ENCODE data around the gene F13A1.
"Not testable (repeated sequence)": the region's sequence is repeated elsewhere in the genome, so short reads cannot be mapped to it uniquely, and the experiment has no call there.

Gene F13A1

DNA sequence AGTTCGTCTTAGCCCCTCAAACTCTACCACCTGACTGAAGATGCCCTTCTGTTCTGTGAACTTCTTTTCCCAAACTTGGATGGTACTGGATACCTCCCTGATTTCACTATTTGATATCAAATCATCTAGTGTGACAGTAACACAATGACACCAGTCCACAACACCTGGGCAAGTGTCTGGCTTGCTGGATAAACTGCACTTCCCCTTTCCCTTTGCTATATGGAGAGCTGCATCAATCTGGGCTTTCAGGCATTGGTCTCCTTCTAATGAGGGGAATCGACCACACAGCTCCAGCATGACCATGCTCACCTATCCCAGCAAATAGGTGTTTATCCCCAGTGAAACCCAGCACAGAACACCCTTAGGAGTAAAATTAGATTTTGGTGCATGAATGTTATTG lies 3.1 kb downstream of the F13A1 start:
- H3K9ac ChIP-seq (ENCODE audit: low read length): no peak overlapping the region
- peaks cover 16% of the 10 kb centered on the region for H3K4me1 ChIP-seq (ENCODE audit: control insufficient read depth, low read depth, low read length)

DNA sequence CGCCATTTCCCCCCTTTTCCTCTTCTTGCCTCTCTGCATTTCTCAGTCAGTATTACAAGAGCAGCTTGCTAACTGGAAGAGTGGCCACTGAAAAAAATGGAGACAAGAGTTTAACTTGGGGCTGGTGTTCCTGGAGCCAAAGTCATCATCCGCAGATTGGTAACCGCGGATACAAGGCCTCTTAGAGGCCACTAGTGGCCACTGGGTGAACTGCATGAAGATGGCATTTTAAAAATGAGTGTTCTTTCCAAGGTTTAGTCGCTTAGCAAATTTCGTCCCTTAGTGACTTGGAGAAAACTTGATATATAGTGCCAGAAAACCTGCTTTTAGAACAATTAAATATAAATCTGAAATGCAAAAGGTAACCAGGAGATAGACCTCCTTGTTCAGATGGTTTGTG lies 4.8 kb downstream of the F13A1 start:
- Histone ChIP-seq H3K27ac (ENCODE audit: low read length) (no peak overlapping the region), H3K9ac (ENCODE audit: low read length) (no peak overlapping the region), H3K4me3 (ENCODE audit: low read length) (no peak overlapping the region), H3K9me3 (ENCODE audit: control insufficient read depth, low read depth, low read length) (no peaks in the 10 kb centered on the region), H3K4me1 (ENCODE audit: control insufficient read depth, low read depth, low read length) (peaks cover 12% of the 10 kb centered on the region), H3K36me3 (ENCODE audit: control insufficient read depth, low read depth, low read length) (no peaks in the 10 kb centered on the region), H3K27me3 (ENCODE audit: control insufficient read depth, insufficient read depth, low read length) (peaks cover 21% of the 10 kb centered on the region)

More for the DNA sequence above, 3.1 kb downstream of the F13A1 start:
- H3K27me3 ChIP-seq (ENCODE audit: control insufficient read depth, insufficient read depth, low read length): peaks cover 32% of the 10 kb centered on the region
- no peaks in the 10 kb centered on the region for H3K36me3 ChIP-seq (ENCODE audit: control insufficient read depth, low read depth, low read length)
- no peak overlapping the region for H3K27ac ChIP-seq (ENCODE audit: low read length)
- no peaks in the 10 kb centered on the region for H3K9me3 ChIP-seq (ENCODE audit: control insufficient read depth, low read depth, low read length)
- H3K4me3 ChIP-seq (ENCODE audit: low read length): no peak overlapping the region

GRCh38 chr6:6314596-6314995 lies 5.9 kb downstream of the F13A1 start:
- peaks cover 12% of the 10 kb centered on the region for H3K4me1 ChIP-seq (ENCODE audit: control insufficient read depth, low read depth, low read length)
- no peaks in the 10 kb centered on the region for H3K9me3 ChIP-seq (ENCODE audit: control insufficient read depth, low read depth, low read length)
- H3K27ac ChIP-seq (ENCODE audit: low read length): no peak overlapping the region
- H3K4me3 ChIP-seq (ENCODE audit: low read length): no peak overlapping the region
- peaks cover 10% of the 10 kb centered on the region for H3K27me3 ChIP-seq (ENCODE audit: control insufficient read depth, insufficient read depth, low read length)
- no peaks in the 10 kb centered on the region for H3K36me3 ChIP-seq (ENCODE audit: control insufficient read depth, low read depth, low read length)
- no peak overlapping the region for H3K9ac ChIP-seq (ENCODE audit: low read length)

DNA sequence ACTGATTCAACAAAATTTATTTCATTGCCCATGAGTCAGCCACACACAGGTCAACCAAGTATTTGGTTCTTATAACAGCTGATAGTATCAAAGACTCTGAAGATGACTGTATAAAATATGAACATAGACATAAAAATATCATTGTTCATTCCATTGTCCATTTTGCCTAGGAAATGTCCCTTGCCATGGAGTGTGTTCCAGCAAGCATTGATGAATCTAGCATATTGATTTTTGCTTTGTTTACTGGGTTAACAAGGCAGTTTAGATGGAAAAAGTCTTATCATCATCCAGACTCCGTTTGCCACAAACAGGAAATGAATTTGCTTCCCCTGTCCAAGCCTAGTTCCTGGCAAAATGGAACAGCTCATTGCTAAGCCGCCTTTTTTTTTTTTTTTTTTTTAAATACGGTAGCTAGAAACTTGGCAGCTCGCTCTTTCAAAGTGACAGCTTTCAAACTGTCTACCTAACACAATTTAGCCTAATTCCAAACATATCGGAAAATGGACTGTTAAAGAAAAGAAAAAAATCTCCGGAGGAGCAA lies 7.5 kb downstream of the F13A1 start:
- Histone ChIP-seq H3K36me3 (ENCODE audit: control insufficient read depth, low read depth, low read length) (no peaks in the 10 kb centered on the region), H3K27me3 (ENCODE audit: control insufficient read depth, insufficient read depth, low read length) (no peaks in the 10 kb centered on the region), H3K4me1 (ENCODE audit: control insufficient read depth, low read depth, low read length) (peaks cover 5% of the 10 kb centered on the region), H3K27ac (ENCODE audit: low read length) (no peak overlapping the region), H3K9me3 (ENCODE audit: control insufficient read depth, low read depth, low read length) (no peaks in the 10 kb centered on the region), H3K9ac (ENCODE audit: low read length) (no peak overlapping the region), H3K4me3 (ENCODE audit: low read length) (no peak overlapping the region)

DNA sequence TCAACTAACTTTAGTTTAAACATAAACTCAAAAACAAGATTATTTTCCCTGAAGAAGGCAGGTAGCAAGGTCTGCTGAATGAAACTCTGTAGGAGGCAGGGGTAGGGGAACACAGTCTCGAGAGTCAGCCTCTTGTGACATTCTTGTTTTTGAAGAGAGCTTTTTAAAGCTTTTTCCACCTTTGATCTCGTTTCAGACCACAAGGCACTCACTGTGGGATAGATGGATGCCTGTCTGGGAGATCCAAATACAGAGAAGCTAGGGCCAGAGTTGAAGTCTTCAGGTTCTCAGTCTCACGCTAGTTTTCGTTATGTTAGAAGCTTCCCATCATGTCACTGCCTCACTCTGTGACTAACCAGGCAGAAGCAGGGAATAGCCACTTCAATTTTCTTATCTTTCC lies 14.9 kb downstream of the F13A1 start:
- H3K9me3 ChIP-seq (ENCODE audit: control insufficient read depth, low read depth, low read length): no peaks in the 10 kb centered on the region
- no peaks in the 10 kb centered on the region for H3K4me1 ChIP-seq (ENCODE audit: control insufficient read depth, low read depth, low read length)
- no peaks in the 10 kb centered on the region for H3K27me3 ChIP-seq (ENCODE audit: control insufficient read depth, insufficient read depth, low read length)

GRCh38 chr6:6300383-6300782 lies 20.1 kb downstream of the F13A1 start:
- not testable (repeated sequence) for H3K4me3 ChIP-seq (ENCODE audit: low read length); H3K9ac ChIP-seq (ENCODE audit: low read length); H3K4me1 ChIP-seq (ENCODE audit: control insufficient read depth, low read depth, low read length); H3K27ac ChIP-seq (ENCODE audit: low read length); H3K36me3 ChIP-seq (ENCODE audit: control insufficient read depth, low read depth, low read length); H3K27me3 ChIP-seq (ENCODE audit: control insufficient read depth, insufficient read depth, low read length); H3K9me3 ChIP-seq (ENCODE audit: control insufficient read depth, low read depth, low read length)

More for the DNA sequence above, 14.9 kb downstream of the F13A1 start:
- Histone ChIP-seq H3K4me3 (ENCODE audit: low read length) (no peak overlapping the region), H3K27ac (ENCODE audit: low read length) (no peak overlapping the region), H3K36me3 (ENCODE audit: control insufficient read depth, low read depth, low read length) (no peaks in the 10 kb centered on the region), H3K9ac (ENCODE audit: low read length) (no peak overlapping the region)

GRCh38 chr6:6293317-6293716 lies 27.1 kb downstream of the F13A1 start:
- Histone ChIP-seq H3K4me1 (ENCODE audit: control insufficient read depth, low read depth, low read length) (peaks cover 11% of the 10 kb centered on the region), H3K36me3 (ENCODE audit: control insufficient read depth, low read depth, low read length) (no peaks in the 10 kb centered on the region), H3K4me3 (ENCODE audit: low read length) (peak overlapping the region; percentile 1), H3K9ac (ENCODE audit: low read length) (no peak overlapping the region), H3K27me3 (ENCODE audit: control insufficient read depth, insufficient read depth, low read length) (no peaks in the 10 kb centered on the region), H3K9me3 (ENCODE audit: control insufficient read depth, low read depth, low read length) (no peaks in the 10 kb centered on the region), H3K27ac (ENCODE audit: low read length) (no peak overlapping the region)

DNA sequence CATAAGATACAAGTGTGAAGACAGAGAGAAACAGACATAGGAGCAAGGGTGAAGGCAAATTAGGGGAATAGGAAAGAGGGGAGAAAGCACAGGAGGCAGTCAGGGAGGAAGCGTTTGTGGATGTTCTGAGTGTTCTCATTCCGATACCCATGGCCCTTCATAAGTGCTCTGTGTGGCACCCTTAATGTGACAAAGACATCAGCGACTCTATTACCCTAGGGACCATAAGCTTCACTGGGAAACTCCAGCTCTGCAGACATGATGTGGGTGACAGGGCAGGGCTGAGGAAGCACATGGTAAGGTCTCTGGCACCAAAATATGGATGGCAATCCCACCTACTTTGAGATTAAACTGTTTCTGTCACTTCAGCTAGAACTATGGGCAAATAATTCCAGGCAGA lies 33.0 kb downstream of the F13A1 start:
- Histone ChIP-seq H3K36me3 (ENCODE audit: control insufficient read depth, low read depth, low read length) (no peaks in the 10 kb centered on the region), H3K9me3 (ENCODE audit: control insufficient read depth, low read depth, low read length) (no peaks in the 10 kb centered on the region), H3K4me1 (ENCODE audit: control insufficient read depth, low read depth, low read length) (peaks cover 2% of the 10 kb centered on the region), H3K4me3 (ENCODE audit: low read length) (no peak overlapping the region), H3K27me3 (ENCODE audit: control insufficient read depth, insufficient read depth, low read length) (no peaks in the 10 kb centered on the region), H3K9ac (ENCODE audit: low read length) (no peak overlapping the region), H3K27ac (ENCODE audit: low read length) (no peak overlapping the region)

- Histone ChIP-seq H3K27me3 (ENCODE audit: control insufficient read depth, insufficient read depth, low read length) (no peaks in the 10 kb centered on the region), H3K27ac (ENCODE audit: low read length) (no peak overlapping the region), H3K4me3 (ENCODE audit: low read length) (no peak overlapping the region), H3K36me3 (ENCODE audit: control insufficient read depth, low read depth, low read length) (no peaks in the 10 kb centered on the region), H3K4me1 (ENCODE audit: control insufficient read depth, low read depth, low read length) (no peaks in the 10 kb centered on the region), H3K9me3 (ENCODE audit: control insufficient read depth, low read depth, low read length) (no peaks in the 10 kb centered on the region), H3K9ac (ENCODE audit: low read length) (no peak overlapping the region)
These were observed 34.8 kb downstream of the F13A1 start for GRCh38 chr6:6285679-6286078.

- Histone ChIP-seq H3K27me3 (ENCODE audit: control insufficient read depth, insufficient read depth, low read length) (no peaks in the 10 kb centered on the region), H3K9ac (ENCODE audit: low read length) (no peak overlapping the region), H3K27ac (ENCODE audit: low read length) (no peak overlapping the region), H3K4me1 (ENCODE audit: control insufficient read depth, low read depth, low read length) (no peaks in the 10 kb centered on the region), H3K9me3 (ENCODE audit: control insufficient read depth, low read depth, low read length) (no peaks in the 10 kb centered on the region), H3K4me3 (ENCODE audit: low read length) (no peak overlapping the region), H3K36me3 (ENCODE audit: control insufficient read depth, low read depth, low read length) (no peaks in the 10 kb centered on the region)
These were observed 36.1 kb downstream of the F13A1 start for GRCh38 chr6:6284221-6284966.

GRCh38 chr6:6283746-6284145 lies 36.7 kb downstream of the F13A1 start:
- Histone ChIP-seq H3K27me3 (ENCODE audit: control insufficient read depth, insufficient read depth, low read length) (no peaks in the 10 kb centered on the region), H3K27ac (ENCODE audit: low read length) (no peak overlapping the region), H3K9ac (ENCODE audit: low read length) (no peak overlapping the region), H3K4me3 (ENCODE audit: low read length) (no peak overlapping the region), H3K36me3 (ENCODE audit: control insufficient read depth, low read depth, low read length) (no peaks in the 10 kb centered on the region), H3K9me3 (ENCODE audit: control insufficient read depth, low read depth, low read length) (no peaks in the 10 kb centered on the region), H3K4me1 (ENCODE audit: control insufficient read depth, low read depth, low read length) (no peaks in the 10 kb centered on the region)

- H3K9ac ChIP-seq (ENCODE audit: low read length): no peak overlapping the region
- no peaks in the 10 kb centered on the region for H3K9me3 ChIP-seq (ENCODE audit: control insufficient read depth, low read depth, low read length)
- no peaks in the 10 kb centered on the region for H3K4me1 ChIP-seq (ENCODE audit: control insufficient read depth, low read depth, low read length)
- no peak overlapping the region for H3K4me3 ChIP-seq (ENCODE audit: low read length)
- no peaks in the 10 kb centered on the region for H3K36me3 ChIP-seq (ENCODE audit: control insufficient read depth, low read depth, low read length)
- no peaks in the 10 kb centered on the region for H3K27me3 ChIP-seq (ENCODE audit: control insufficient read depth, insufficient read depth, low read length)
- no peak overlapping the region for H3K27ac ChIP-seq (ENCODE audit: low read length)
These were observed 37.7 kb downstream of the F13A1 start for GRCh38 chr6:6282716-6283115.

Measured in iPS-18a (cell line).